Peyer's patch (tissue), 4 donors: Measurements from ENCODE around the gene TNS3. TPM values are rescaled to one million over a fixed set of nuclear protein-coding genes. Genes with fewer than 3 reads are reported as not detected.

Experiments
- DNase-seq, 3 donors: peaks; one replicate each; pipeline ENCODE4 v3.0.0-alpha.2; 2017 to 2019
- H3K27ac ChIP-seq, 4 donors: fragments of 200-600 bp; sonication (generic); one replicate each; pipeline ENCODE4 v1.5.1; 2016 to 2019
- H3K27me3 ChIP-seq, 2 donors: fragments of 200-600 bp; sonication (generic); one replicate each; pipeline ENCODE4 v1.5.1; 2019
- H3K36me3 ChIP-seq, 3 donors: fragments of 200-600 bp; sonication (generic); one replicate each; pipeline ENCODE4 v1.5.1; 2016 to 2019
- H3K4me1 ChIP-seq, 4 donors: fragments of 200-600 bp; sonication (generic); one replicate each; pipeline ENCODE4 v1.5.1; 2016 to 2019
- H3K4me3 ChIP-seq, 4 donors: fragments of 200-600 bp; sonication (generic); 1 replicate in 3 of 4; 2 replicates in 1 of 4; pipeline ENCODE4 v1.5.1; 2016 to 2019; ENCODE audit warnings: mild to moderate bottlenecking in 1 of 4
- H3K9me3 ChIP-seq, 4 donors: fragments of 200-600 bp; sonication (generic); one replicate each; pipeline ENCODE4 v1.5.1; 2016 to 2019; ENCODE audit warnings: mild to moderate bottlenecking in 1 of 4
- POLR2A ChIP-seq, 2 donors: fragments of 450-650 bp; IDR thresholded peaks; one replicate each; pipeline ENCODE4 v1.5.1; 2017; ENCODE audit warnings: antibody characterized with exemption in 2 of 2, mild to moderate bottlenecking in 2 of 2, moderate library complexity in 2 of 2
- total RNA-seq, 4 donors: library from RNA; depleted of rRNA; stranded (reverse); fragments of >200 nt; gene quantifications; one replicate each; pipeline ENCODE4 v1.1.0, GENCODE V29; 2016
- TF ChIP-seq, protein P1 (sequence below), 6 experiments: fragments of 450-650 bp in 4 of 6; fragments of 200-600 bp in 2 of 6; sonication (generic) in 1 of 6; IDR thresholded peaks; one replicate each; pipeline ENCODE4 v1.5.1; 2017 to 2019; ENCODE audit warnings: antibody characterized with exemption in 6 of 6, mild to moderate bottlenecking in 3 of 6, moderate library complexity in 1 of 6

TNS3 gene
- total RNA-seq, 4 donors from 2014 or later, result 79.5 to 157 (median 112) TPM

DNA sequence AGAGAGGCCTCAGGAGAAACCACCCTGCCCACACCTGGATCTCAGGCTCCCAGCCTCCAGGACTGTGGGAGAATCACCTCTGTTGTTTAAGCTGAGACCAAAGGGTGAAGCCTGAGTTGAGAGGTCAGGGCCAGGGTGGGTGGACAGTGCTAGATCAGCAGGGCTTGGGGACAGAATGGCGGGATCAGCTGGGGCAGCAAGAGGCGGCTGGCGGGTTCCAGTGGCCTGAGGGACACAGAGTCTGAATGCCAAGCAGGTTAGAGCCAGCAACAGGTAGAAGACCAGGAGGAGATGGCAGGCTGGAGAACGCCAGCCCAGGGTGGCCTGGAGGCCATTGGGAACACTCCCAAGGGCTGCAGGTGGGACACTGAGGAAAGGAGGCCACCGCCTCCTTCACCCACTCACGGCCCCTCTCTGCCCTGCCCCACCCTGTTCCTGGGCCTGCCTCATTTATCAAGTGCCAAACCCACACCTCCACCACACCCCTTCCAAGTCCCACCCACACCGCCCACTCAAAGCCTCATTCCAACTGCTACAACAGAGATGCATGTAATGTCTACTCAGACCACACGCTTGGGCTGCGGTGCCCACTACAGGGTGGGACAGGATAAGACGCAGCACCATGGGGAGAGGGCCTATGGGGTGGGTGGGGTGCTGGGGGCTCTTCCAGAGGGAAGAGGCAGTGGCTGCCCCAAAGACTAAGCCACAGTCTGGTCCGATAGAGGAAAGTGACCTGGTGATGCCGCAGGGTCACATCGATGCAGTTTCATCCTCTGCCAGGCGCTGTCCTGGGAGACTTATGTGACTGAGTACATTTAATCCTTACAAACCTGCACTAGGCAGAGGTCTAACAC lies 173.9 kb downstream of the TNS3 start:
- H3K36me3 ChIP-seq, result peaks cover 0 to 28% (median 0%) of the 10 kb centered on the region in 3 donors

DNA sequence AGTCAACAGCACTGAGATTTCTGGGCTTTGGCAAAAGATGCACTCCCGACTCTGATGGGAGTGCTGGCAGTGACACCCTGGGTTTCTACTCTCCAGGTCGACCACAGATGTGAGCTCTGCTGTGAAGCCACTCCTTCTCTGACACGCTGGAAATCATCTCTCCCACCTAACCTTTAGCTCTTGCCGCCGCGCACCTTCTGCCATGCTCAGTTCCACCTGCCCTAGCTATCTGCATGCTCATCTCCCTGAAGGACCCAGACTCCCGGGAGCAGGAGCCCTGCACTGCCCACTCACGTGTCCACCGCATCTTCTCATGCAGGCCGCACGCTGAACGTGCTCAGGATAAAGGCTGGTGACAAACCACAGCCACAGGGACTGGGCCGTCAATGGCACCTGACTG lies 174.8 kb downstream of the TNS3 start:
- Histone ChIP-seq H3K4me3 (no peak overlapping the region), H3K4me1 (peaks cover 0 to 39% (median 3%) of the 10 kb centered on the region in 4 donors), H3K36me3 (peaks cover 0 to 30% (median 0%) of the 10 kb centered on the region in 3 donors), H3K27ac (peak overlapping the region in 3 of 4 donors; percentile 50 to 86 (median 82)), H3K27me3 (no peaks in the 10 kb centered on the region), H3K9me3 (no peaks in the 10 kb centered on the region)
- peak in 2 of 3 donors; percentile 32 to 46 for DNase-seq
- TF ChIP-seq, protein P1, sequence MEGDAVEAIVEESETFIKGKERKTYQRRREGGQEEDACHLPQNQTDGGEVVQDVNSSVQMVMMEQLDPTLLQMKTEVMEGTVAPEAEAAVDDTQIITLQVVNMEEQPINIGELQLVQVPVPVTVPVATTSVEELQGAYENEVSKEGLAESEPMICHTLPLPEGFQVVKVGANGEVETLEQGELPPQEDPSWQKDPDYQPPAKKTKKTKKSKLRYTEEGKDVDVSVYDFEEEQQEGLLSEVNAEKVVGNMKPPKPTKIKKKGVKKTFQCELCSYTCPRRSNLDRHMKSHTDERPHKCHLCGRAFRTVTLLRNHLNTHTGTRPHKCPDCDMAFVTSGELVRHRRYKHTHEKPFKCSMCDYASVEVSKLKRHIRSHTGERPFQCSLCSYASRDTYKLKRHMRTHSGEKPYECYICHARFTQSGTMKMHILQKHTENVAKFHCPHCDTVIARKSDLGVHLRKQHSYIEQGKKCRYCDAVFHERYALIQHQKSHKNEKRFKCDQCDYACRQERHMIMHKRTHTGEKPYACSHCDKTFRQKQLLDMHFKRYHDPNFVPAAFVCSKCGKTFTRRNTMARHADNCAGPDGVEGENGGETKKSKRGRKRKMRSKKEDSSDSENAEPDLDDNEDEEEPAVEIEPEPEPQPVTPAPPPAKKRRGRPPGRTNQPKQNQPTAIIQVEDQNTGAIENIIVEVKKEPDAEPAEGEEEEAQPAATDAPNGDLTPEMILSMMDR (IDR thresholded peaks at IDR 0.05), result no peak
- no peak for TF ChIP-seq POLR2A (IDR thresholded peaks at IDR 0.05)

More for the DNA sequence above, 173.9 kb downstream of the TNS3 start:
- H3K27me3 ChIP-seq, result no peaks in the 10 kb centered on the region
- no peaks in the 10 kb centered on the region for H3K9me3 ChIP-seq
- TF ChIP-seq, protein P1 (IDR thresholded peaks at IDR 0.05), result no peak
- no peak for TF ChIP-seq POLR2A (IDR thresholded peaks at IDR 0.05)
- peak overlapping the region in 2 of 4 donors; percentile 82 to 86 for H3K27ac ChIP-seq
- H3K4me1 ChIP-seq, result peaks cover 0 to 39% (median 3%) of the 10 kb centered on the region in 4 donors
- DNase-seq, result peak in 1 of 3 donors; percentile 46
- no peak overlapping the region for H3K4me3 ChIP-seq

DNA sequence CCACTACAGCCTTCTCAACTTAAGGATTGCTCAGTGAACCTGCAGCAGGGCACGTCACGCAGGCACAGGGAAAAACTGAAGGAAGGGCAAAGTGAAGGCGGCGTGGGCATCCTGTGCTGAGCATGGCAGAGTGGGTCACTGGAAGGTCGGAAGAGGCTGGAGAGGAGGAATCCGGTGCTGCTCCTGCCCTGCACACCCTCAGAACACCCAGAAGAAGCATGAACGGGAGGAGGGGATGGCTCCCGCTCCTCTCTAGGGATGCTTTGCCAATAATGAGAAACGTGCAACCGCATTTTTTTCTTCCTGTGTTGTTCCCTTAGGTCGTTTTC lies 175.1 kb downstream of the TNS3 start:
- DNase-seq, result peak in 1 of 3 donors; percentile 44
- TF ChIP-seq POLR2A (IDR thresholded peaks at IDR 0.05), result no peak
- TF ChIP-seq, protein P1 (IDR thresholded peaks at IDR 0.05), result no peak
- peak overlapping the region in 3 of 4 donors; percentile 50 to 86 (median 82) for H3K27ac ChIP-seq
- H3K27me3 ChIP-seq, result no peaks in the 10 kb centered on the region
- H3K4me3 ChIP-seq, result no peak overlapping the region
- H3K4me1 ChIP-seq, result peaks cover 0 to 39% (median 3%) of the 10 kb centered on the region in 4 donors
- no peaks in the 10 kb centered on the region for H3K9me3 ChIP-seq
- H3K36me3 ChIP-seq, result peaks cover 0 to 26% (median 0%) of the 10 kb centered on the region in 3 donors

DNA sequence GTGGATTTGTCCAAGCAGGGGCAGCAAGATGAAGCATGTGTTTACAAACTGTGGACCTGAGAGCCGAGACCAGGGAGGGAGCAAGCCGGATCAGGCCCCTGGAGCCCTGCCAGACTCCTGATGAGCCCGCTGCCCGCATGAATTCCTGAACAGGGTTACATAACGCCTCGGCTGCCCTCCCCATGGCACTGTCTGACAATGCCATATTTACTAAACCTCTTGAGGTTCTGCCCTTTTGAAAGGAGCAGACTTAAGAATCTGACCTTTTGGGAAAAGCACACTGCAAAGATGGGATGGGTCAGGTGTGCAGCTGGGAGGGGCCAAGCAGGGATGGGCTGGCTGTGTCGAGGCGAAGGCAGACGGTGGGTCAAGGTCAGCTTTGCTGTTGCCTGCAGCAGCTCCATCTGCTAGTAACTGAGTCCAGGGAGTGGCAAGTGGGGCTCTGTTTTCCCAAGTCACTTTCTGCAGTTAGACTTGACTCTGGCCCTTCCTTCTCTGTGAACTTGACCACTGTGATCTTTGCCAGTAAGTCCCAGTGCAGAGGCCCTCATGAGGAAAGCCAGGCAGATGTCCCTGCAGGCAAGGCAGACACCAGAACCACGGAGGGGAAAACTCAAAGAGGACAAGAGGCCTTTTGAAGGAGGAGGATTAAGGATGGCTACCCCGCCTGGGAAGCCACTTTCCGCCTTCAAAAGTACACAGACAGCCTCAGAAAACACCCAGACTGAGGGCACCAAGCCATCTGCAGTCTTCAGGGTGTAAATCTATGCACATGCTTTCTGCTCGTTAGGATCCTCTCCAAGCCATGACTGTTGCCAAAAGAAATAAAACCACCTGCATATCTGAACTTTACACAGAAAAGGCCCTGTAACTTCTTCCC lies 175.8 kb downstream of the TNS3 start:
- peak overlapping the region; percentile 49 to 86 (median 66) for H3K27ac ChIP-seq
- peaks cover 0 to 20% (median 0%) of the 10 kb centered on the region in 3 donors for H3K36me3 ChIP-seq
- peak in 2 of 3 donors; percentile 79 to 85 for DNase-seq
- H3K4me3 ChIP-seq, result no peak overlapping the region
- no peaks in the 10 kb centered on the region for H3K27me3 ChIP-seq
- TF ChIP-seq, protein P1 (IDR thresholded peaks at IDR 0.05), result no peak
- TF ChIP-seq POLR2A (IDR thresholded peaks at IDR 0.05), result no peak
- peaks cover 0 to 39% (median 3%) of the 10 kb centered on the region in 4 donors for H3K4me1 ChIP-seq
- no peaks in the 10 kb centered on the region for H3K9me3 ChIP-seq

DNA sequence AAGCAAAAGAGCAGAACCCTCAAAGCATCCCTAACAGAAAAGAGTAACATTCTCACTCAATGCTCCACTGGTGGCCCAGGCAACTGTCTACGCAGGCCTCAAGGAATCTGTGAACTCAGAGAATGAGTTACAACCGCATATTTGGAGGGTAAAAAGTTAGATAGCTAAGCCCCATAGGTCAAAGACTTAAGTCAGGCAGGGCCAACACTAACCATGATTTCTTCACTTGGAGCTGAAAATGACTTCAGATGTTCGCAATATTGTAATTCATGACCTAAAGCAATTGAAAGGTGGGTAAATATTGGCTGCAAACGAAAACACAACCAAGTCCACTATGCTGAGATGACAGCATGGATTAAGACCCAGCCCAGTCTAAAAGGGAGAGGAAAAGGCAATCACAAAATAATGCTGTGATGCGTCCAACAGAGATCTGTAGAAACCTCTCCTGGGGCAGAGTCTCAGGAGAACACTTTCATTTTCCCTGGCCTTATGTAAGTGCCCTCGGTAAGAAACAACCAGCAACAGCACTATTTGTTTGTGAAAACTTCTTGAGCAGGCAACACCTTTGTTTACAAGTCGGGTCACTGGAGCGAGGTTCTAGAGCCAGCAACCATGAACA lies 176.5 kb downstream of the TNS3 start:
- no peak overlapping the region for H3K4me3 ChIP-seq
- H3K9me3 ChIP-seq, result no peaks in the 10 kb centered on the region
- peak in 1 of 3 donors; percentile 19 for DNase-seq
- H3K27ac ChIP-seq, result peak overlapping the region; percentile 49 to 86 (median 66)
- TF ChIP-seq POLR2A (IDR thresholded peaks at IDR 0.05), result no peak
- TF ChIP-seq, protein P1 (IDR thresholded peaks at IDR 0.05), result no peak
- H3K4me1 ChIP-seq, result peaks cover 0 to 39% (median 3%) of the 10 kb centered on the region in 4 donors
- H3K36me3 ChIP-seq, result peaks cover 0 to 19% (median 0%) of the 10 kb centered on the region in 3 donors
- H3K27me3 ChIP-seq, result no peaks in the 10 kb centered on the region
